ENCODE measurements around the gene NEK10.

The NEK10 gene

GRCh38 chr3:27224197-27224596 lies 145.0 kb downstream of the NEK10 start:
- no peak for DNase-seq

GRCh38 chr3:27221264-27221932 lies 147.8 kb downstream of the NEK10 start:
- DNase-seq: no peak

- DNase-seq: no peak
These were observed 149.0 kb downstream of the NEK10 start for GRCh38 chr3:27220166-27220565.

- no peak for DNase-seq
These were observed 149.9 kb downstream of the NEK10 start for GRCh38 chr3:27219127-27219845.

GRCh38 chr3:27216955-27217552 lies 152.1 kb downstream of the NEK10 start:
- DNase-seq: peak; percentile 5

GRCh38 chr3:27216295-27216855 lies 152.8 kb downstream of the NEK10 start:
- DNase-seq: no peak

- DNase-seq: no peak
These were observed 155.7 kb downstream of the NEK10 start for GRCh38 chr3:27213450-27213849.

GRCh38 chr3:27209617-27210264 lies 159.4 kb downstream of the NEK10 start:
- DNase-seq: no peak

- DNase-seq: no peak
These were observed 160.1 kb downstream of the NEK10 start for GRCh38 chr3:27208961-27209616.

GRCh38 chr3:27202959-27203358 lies 166.2 kb downstream of the NEK10 start:
- no peak for DNase-seq

GRCh38 chr3:27201492-27201891 lies 167.7 kb downstream of the NEK10 start:
- DNase-seq: no peak

- no peak for DNase-seq
These were observed 168.3 kb downstream of the NEK10 start for GRCh38 chr3:27200721-27201489.

GRCh38 chr3:27194861-27195483 lies 174.2 kb downstream of the NEK10 start:
- DNase-seq: no peak

- DNase-seq: no peak
These were observed 176.1 kb downstream of the NEK10 start for GRCh38 chr3:27193056-27193455.

- DNase-seq: no peak
These were observed 183.2 kb downstream of the NEK10 start for GRCh38 chr3:27186013-27186412.

GRCh38 chr3:27185231-27185989 lies 183.8 kb downstream of the NEK10 start:
- DNase-seq: no peak

GRCh38 chr3:27184261-27184660 lies 184.9 kb downstream of the NEK10 start:
- DNase-seq: no peak

- no peak for DNase-seq
These were observed 192.9 kb downstream of the NEK10 start for GRCh38 chr3:27176256-27176655.

GRCh38 chr3:27174530-27174929 lies 194.7 kb downstream of the NEK10 start:
- DNase-seq: no peak

- no peak for DNase-seq
These were observed 198.1 kb downstream of the NEK10 start for GRCh38 chr3:27171113-27171512.

GRCh38 chr3:27166888-27167287 lies 202.3 kb downstream of the NEK10 start:
- DNase-seq: peak; percentile 71

All from T1000 (cell line).